ENCODE measurements around the gene PTPRF.

The PTPRF gene

GRCh38 chr1:43600033-43601020, 69.6 kb downstream of the PTPRF start:
- TF ChIP-seq CTCF (IDR thresholded peaks at IDR 0.05; ENCODE audit: extremely low read depth, missing control alignments) = no peak
- no peak for DNase-seq (ENCODE audit: low spot score)

- DNase-seq (ENCODE audit: low spot score) = no peak
- TF ChIP-seq CTCF (IDR thresholded peaks at IDR 0.05; ENCODE audit: extremely low read depth, missing control alignments) = no peak
Measured at GRCh38 chr1:43602990-43603389, 72.3 kb downstream of the PTPRF start.

- DNase-seq (ENCODE audit: low spot score) = no peak
- TF ChIP-seq CTCF (IDR thresholded peaks at IDR 0.05; ENCODE audit: extremely low read depth, missing control alignments) = no peak
Measured at GRCh38 chr1:43604192-43604591, 73.5 kb downstream of the PTPRF start.

GRCh38 chr1:43605157-43605556, 74.5 kb downstream of the PTPRF start:
- no peak for DNase-seq (ENCODE audit: low spot score)
- no peak for TF ChIP-seq CTCF (IDR thresholded peaks at IDR 0.05; ENCODE audit: extremely low read depth, missing control alignments)

GRCh38 chr1:43605766-43606165, 75.1 kb downstream of the PTPRF start:
- no peak for DNase-seq (ENCODE audit: low spot score)
- no peak for TF ChIP-seq CTCF (IDR thresholded peaks at IDR 0.05; ENCODE audit: extremely low read depth, missing control alignments)

GRCh38 chr1:43606624-43607023, 75.9 kb downstream of the PTPRF start:
- no peak for TF ChIP-seq CTCF (IDR thresholded peaks at IDR 0.05; ENCODE audit: extremely low read depth, missing control alignments)
- DNase-seq (ENCODE audit: low spot score) = no peak

- DNase-seq (ENCODE audit: low spot score) = no peak
- no peak for TF ChIP-seq CTCF (IDR thresholded peaks at IDR 0.05; ENCODE audit: extremely low read depth, missing control alignments)
Measured at GRCh38 chr1:43608827-43609226, 78.1 kb downstream of the PTPRF start.

Data from GM20000 (cell line).